Mucosa of gallbladder (tissue), 1 donor: ENCODE results near the gene PDLIM7. TPM values are rescaled to one million over a fixed set of nuclear protein-coding genes. Genes with fewer than 3 reads are reported as not detected.
A peak's percentile ranks its signal among the peaks of the same experiment; 100 is the strongest.

Experiments used
- DNase-seq: peaks from one replicate; pipeline ENCODE4 v3.0.0-alpha.2; 2020; ENCODE audit warnings: low spot score
- total RNA-seq: library from RNA; stranded (reverse); gene quantifications from one replicate; pipeline ENCODE4 v1.2.1, GENCODE V29; 2021
- donor health status: DM: no; HTN: no; CAD: no.

Gene PDLIM7
- total RNA-seq, 1 donor from 2014 or later = 227 TPM

- no peak for DNase-seq
Observed at GRCh38 chr5:177507596-177508220, 10.3 kb upstream of the PDLIM7 start.

- DNase-seq = no peak
Observed at GRCh38 chr5:177507165-177507564, 9.8 kb upstream of the PDLIM7 start.

- no peak for DNase-seq
Observed at GRCh38 chr5:177505075-177505474, 7.7 kb upstream of the PDLIM7 start.

GRCh38 chr5:177504086-177505056 is 7.0 kb upstream of the PDLIM7 start:
- no peak for DNase-seq

DNA sequence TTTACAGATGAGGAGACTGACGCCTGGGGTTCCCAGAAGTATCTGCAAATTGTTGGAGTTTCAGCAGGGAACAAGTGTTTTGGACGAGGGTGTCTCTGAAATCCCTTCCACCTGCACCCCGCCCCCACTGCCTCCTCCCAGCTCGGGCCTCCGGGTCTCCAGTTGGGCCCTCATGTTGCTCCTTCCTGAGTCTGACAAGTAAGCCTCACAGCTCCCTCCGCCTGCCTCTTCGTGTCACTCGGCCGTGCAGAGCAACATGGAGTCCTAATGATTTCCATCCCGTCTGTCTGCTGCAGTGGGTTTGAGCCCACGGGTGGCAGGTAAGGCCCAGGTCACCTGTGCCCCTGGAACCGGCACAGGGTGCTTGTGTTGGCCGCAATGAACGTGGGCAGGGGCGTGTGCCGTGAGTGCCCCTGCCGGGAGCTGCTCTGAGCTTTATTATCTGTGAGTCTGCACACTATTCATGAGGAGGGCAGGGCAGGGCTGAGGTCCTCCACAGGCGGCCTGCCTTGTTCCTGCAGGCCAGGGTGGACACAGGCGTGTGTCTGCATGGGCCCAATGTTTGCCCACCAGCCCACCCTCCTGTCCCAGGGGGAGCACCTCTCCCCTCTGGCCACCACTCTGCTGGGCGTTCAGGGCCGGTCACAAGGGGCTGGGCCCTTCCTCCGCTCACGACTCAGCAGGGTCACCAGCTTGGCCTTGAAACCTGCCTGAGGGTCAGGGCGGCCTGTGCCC is 6.1 kb upstream of the PDLIM7 start:
- DNase-seq = no peak

DNA sequence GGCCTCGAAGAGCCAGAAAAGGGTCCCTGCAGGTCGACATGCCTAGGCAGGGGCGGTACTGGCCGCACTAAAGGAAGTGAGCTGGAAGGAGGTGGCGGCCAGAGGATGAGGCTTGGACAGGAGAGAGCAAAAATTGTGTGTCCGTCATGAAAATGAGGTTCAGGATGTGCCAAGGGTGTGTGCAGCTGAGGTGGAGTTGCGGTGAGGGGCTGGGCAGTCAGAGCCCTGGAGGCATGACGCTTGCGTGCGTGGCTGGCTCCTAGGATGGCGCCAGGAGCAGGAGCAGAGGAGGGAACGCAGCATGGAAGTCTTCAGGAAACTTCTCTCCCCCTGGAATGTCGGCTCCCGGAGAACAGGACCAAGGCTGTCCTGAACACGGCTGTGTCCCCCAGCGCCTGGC is 5.5 kb upstream of the PDLIM7 start:
- DNase-seq = no peak

DNA sequence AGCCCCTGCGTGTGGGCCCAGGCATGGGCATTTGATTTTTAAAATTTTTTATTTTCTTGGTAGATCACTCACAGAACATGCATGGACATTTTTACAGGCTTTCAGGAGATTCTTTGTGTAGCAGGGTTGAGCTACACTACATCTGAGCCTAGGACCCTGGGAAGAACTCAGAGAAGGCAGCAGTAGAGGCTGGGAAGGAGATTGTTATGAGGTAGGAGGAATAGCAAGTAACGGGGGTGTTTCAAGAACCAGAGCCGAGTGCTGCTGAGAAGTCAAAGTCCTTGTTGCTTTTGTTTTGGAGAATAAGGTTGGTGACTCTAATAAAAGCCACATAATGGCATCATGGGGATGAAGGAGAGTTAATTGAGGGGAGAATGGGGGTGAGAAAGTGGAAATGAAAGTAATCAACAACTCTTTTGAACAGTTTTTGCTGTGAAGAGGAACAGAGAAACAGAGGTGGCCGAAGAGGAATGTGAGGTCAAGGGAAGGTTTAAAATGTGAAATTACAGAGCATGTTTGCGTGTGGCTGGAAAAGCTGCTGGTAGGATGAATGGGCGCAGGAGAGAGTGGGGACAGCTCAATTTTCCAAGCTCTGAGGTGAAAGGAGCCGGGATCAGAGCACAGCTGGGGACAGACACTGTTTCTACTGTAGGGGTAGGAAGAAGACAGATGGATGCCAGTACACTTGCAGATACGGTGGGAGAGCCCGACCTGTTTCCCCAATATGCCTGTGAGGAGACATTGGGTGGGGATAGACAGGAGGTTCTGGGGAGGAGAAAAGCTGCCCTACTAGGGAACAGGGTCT is 4.7 kb upstream of the PDLIM7 start:
- no peak for DNase-seq

DNA sequence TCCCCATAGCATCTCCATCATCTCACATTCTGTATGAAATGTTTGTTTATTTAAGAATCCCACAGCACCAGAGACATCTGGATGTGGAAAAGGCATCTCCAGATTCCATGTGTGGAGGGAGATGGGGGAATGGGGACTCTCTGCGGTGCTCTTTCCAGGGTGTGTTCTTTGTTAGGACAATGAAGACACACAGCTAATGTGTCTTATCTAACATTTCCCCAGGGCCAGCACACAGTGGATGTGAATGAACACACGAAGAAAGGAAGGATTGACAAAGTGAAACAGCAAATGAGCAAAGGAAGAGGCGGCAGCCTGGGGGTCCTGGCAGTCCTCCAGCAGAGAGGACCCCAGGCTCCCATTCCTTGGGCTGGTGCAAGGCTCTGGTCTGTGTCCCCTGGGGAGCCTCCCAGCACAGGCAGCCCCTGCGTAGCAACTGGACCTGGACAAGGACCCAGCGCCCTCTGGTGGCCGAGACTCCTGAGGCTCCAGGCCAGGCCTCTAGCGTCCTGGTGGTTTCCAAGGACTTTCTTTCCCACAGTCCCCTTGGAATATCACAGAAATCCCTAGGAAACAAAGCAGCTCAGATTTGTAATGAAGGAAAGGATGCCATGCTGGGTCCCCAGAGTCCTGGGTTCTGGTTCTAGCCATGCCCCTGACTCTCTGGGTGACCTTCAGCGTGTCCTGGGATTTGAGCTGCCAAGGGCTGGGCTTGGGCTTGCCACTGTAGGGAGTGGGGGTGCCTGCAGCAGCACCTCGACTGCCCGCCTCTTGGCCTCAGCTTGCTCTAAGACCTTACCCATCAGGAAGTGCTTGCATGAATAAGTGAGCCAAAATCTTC is 3.5 kb upstream of the PDLIM7 start:
- peak; percentile 91 for DNase-seq

DNA sequence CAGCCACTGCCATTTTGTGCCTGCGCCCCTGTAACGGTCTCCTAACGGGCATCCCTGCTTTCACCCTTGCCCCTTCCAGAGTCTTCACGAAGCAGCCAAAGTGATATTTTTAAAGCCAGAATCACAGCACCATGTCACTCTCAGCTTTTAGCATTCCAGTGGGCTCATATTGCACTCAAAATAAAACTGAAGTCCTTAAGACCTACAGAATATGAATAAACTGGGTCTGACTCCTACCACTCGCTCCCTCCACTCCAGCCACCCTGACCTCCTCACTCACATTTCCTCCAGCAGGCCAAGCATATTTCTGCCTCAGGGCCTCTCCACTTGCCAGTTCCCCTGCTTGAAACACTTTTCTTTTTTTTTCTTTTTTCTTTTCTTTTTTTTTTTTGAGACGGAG is 2.4 kb upstream of the PDLIM7 start:
- DNase-seq = no peak

DNA sequence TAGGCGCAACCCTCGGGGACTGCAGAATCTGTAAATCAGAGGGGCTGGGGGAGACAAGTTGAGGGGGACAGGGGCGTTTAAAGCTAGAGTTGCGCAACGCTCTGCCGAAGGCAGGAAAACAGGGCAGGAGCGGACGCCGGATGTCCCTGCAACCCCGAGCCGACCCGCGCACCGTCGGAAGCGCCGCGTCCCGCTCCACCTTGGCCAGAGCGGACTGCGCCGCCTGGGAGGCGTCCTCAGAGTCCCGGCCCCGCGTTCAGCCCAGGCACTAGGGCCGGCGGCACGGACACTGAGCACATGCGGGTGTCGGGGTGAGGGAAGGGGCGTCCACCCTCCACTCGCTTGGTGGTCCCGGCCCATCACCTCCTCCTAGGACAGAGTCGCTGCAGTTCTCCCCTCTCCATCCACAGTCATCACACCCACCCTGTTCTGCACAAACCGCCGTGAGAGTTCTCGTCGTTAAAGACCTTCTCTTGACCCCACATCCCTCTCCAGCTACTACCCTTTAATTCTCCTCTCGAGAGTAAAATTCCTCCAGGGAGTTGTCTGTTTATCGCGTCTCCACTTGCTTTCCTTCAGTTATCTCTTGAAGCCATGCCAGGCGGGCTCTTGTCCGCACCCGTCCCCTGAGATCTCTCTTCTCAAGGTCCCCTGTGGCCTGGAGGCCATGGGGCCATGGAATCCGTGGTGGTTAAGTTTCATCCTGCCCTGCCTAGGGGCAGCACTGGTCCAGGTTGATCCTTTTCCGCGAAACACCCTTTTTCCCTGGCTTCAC is 796 bp upstream of the PDLIM7 start:
- no peak for DNase-seq

DNA sequence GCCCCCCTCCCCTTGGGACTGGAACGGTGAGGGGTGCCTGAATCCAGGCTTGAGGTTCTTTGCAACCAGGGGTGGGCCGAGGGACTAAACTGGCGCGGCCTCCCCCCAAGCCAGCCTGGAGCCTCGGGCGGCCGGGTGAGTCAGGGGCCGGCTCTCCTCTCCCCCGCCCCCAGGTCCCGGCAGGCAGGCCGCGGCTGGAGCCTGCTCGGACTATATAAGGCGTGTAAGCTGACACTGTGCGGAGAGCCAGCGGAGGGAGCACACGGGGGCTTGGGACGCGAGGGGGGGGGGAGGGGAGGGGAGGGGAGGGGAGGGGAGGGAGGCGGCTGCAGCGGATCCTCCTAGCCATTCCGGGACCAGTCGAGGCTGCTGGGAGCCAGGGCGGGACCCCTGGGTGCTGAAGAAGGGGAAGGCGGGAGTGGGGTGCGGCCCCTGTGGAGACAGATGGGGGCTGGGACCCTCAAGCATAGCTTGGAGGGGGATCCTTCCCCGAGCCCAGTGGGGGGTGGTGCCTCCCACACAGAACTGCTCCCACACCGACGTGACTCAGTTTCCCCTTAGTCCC is 595 bp downstream of the PDLIM7 start:
- peak; percentile 64 for DNase-seq

- DNase-seq = no peak
Observed at GRCh38 chr5:177496070-177496726, 1.2 kb downstream of the PDLIM7 start.

- peak; percentile 62 for DNase-seq
Observed at GRCh38 chr5:177495243-177496060, 2.0 kb downstream of the PDLIM7 start.

DNA sequence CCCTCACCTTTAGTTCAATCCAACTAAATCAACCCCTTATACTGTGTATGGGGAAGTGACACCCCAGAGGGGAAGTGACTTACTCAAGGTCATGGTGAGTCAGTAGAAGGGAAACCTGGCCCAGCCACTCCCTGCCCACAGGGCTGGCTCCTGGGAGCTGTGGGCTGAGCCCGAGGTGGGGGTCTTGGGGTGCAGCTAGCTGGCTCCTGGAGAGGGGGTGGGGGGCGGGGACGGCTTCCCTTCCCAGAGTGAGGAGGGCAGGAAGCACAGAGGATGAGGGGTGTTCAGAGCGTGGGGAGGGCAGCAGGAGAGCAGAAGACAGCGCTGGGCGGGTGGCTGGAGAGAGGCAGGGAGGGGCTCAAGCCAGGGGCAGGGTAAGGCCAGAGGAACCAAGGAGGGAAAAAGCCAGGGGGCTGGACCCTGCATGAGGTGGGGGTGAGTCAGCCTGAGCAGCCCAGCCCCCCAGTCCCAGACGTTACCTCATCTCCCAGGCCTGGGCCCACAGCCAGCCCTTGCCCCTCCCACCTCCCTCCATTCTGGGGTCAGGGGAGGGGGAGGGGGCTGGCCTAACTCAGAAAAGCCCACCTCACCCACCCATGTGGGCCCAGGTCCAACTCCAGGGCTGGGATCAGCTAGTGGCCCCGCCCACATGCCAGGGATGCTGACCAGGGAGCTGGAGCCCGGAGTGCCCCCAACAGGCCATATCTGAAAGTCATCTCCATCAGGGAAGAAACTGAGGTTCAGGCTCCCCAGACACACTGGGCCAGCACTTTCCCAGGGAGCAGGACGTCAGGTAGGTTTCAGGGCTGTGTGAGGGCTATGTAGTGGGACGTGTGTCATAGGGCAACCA is 2.8 kb downstream of the PDLIM7 start:
- DNase-seq = peak; percentile 55

DNA sequence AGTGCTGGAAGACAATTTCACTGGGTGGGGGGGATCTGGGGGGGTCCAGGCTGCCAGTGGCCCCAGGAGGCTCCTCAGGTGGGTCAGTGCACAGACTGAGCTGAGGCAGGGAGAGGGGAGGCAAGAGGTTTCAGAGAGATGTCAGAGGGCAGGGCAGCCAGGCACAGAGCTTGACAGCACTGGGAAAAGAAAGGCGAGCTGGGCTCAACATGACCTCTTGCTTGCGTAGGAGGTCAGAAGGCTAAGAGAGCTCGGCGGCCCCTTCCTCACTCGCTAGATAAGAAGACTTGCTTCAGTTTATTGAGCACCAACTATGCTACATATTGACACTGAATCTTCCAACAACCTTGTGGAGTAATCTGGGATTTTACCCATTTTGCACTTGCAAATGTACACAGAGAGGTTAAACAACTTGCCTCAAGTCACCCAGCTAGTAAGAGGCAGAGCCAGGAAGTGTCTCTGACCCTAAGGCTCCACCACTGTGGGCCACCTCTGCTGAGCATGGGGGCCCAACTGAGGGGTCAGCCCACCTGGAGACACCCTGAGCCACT is 3.5 kb downstream of the PDLIM7 start:
- DNase-seq = no peak

DNA sequence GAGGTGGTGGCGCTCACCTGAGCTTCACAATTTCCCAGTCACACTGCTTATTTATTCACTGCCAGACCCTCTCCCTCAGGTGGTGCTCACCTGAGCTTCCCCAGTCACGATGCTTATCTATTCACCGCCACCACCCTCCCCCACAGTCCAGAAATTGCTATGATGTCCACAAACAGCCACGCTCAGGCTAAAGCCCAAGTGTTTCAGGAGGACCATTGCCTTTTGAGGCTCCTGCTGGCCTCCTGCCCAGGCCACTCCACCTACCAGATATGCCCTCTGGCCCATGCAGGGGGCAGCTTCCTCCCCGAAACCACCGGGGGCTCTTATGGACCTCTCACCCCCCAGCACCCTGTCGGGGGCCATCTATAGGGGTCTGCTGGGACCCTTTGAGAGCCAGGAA is 4.6 kb downstream of the PDLIM7 start:
- DNase-seq = no peak
